Esophagus muscularis mucosa (tissue), 4 donors: ENCODE measurements around the gene FMN2.

ENCODE experiments used
- EP300 ChIP-seq: sonication (generic); formaldehyde crosslinking; IDR thresholded peaks from one replicate; pipeline ENCODE4 v1.6.1; 2017; ENCODE audit warnings: antibody characterized with exemption
- POLR2A ChIP-seq: fragments of 450-650 bp; IDR thresholded peaks from one replicate; pipeline ENCODE4 v1.6.1; 2017; ENCODE audit warnings: antibody characterized with exemption, moderate library complexity, mild to moderate bottlenecking, low read depth
- POLR2AphosphoS5 ChIP-seq, 2 donors: sonication (generic); formaldehyde crosslinking; IDR thresholded peaks; one replicate each; pipeline ENCODE4 v1.6.1; 2017; ENCODE audit warnings: antibody characterized with exemption in 2 of 2
- TF ChIP-seq, protein P1 (sequence below), 3 experiments: fragments of 200-600 bp in 2 of 3; fragments of 450-650 bp in 1 of 3; sonication (generic) in 2 of 3; IDR thresholded peaks; one replicate each; pipeline ENCODE4 v1.5.1; 2017 to 2019; ENCODE audit warnings: antibody characterized with exemption in 3 of 3, mild to moderate bottlenecking in 2 of 3, moderate library complexity in 1 of 3

DNA sequence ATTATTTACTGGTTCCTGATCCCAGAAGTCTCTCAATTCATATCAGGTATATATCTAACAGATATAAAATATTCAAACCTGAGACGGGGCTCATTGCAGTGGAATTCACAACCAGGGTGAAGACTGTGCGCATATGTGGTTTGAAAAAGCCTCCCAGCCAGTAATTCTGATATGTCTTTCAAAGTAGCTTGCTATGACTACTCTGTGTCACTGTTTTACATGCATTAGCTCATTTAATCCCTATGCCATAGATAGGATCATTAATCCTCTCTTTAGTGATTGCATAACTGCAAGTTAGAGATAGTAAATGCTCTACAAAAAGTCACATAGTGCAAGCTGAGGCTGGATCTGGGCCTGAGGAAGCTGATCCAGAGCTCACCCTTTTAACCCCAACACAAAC, 251.4 kb downstream of the FMN2 start:
- TF ChIP-seq, protein P1, sequence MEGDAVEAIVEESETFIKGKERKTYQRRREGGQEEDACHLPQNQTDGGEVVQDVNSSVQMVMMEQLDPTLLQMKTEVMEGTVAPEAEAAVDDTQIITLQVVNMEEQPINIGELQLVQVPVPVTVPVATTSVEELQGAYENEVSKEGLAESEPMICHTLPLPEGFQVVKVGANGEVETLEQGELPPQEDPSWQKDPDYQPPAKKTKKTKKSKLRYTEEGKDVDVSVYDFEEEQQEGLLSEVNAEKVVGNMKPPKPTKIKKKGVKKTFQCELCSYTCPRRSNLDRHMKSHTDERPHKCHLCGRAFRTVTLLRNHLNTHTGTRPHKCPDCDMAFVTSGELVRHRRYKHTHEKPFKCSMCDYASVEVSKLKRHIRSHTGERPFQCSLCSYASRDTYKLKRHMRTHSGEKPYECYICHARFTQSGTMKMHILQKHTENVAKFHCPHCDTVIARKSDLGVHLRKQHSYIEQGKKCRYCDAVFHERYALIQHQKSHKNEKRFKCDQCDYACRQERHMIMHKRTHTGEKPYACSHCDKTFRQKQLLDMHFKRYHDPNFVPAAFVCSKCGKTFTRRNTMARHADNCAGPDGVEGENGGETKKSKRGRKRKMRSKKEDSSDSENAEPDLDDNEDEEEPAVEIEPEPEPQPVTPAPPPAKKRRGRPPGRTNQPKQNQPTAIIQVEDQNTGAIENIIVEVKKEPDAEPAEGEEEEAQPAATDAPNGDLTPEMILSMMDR (IDR thresholded peaks at IDR 0.05): no peak
- TF ChIP-seq POLR2A (no peak), POLR2AphosphoS5 (IDR thresholded peaks at IDR 0.05) (no peak), EP300 (no peak)
